Tibial nerve (tissue), 4 donors: ENCODE results near the gene PTCD1. TPM values are rescaled to one million over a fixed set of nuclear protein-coding genes. Genes with fewer than 3 reads are reported as not detected.
"Not testable (repeated sequence)": the region's sequence is repeated elsewhere in the genome, so short reads cannot be mapped to it uniquely, and the experiment has no call there.

ENCODE experiments used
- DNase-seq, 2 donors: peaks; one replicate each; pipeline ENCODE4 v3.0.0-alpha.2; 2019; ENCODE audit warnings: low spot score in 2 of 2
- H3K27ac ChIP-seq, 4 donors: fragments of 200-600 bp; sonication (generic) in 3 of 4; one replicate each; pipeline ENCODE4 v1.5.1; 2017 to 2019; ENCODE audit warnings: mild to moderate bottlenecking in 1 of 4
- H3K27me3 ChIP-seq, 2 donors: fragments of 200-600 bp; sonication (generic) in 1 of 2; one replicate each; pipeline versions ENCODE4 v1.5.1 to v1.6.0; 2017 to 2019
- H3K36me3 ChIP-seq, 3 donors: fragments of 200-600 bp; sonication (generic); one replicate each; pipeline ENCODE4 v1.5.1; 2018 to 2019
- H3K4me1 ChIP-seq, 4 donors: fragments of 200-600 bp; sonication (generic) in 3 of 4; one replicate each; pipeline ENCODE4 v1.5.1; 2017 to 2019
- H3K4me3 ChIP-seq, 4 donors: fragments of 200-600 bp; sonication (generic) in 3 of 4; one replicate each; pipeline ENCODE4 v1.5.1; 2017 to 2019; ENCODE audit warnings: mild to moderate bottlenecking in 1 of 4, moderate library complexity in 1 of 4
- H3K9me3 ChIP-seq, 4 donors: fragments of 200-600 bp; sonication (generic) in 3 of 4; one replicate each; pipeline ENCODE4 v1.5.1; 2017 to 2019
- CTCF ChIP-seq, 5 experiments: fragments of 200-600 bp in 3 of 5; fragments of 450-650 bp in 2 of 5; sonication (generic) in 3 of 5; IDR thresholded peaks; one replicate each; pipeline ENCODE4 v1.5.1; 2016 to 2019; ENCODE audit warnings: antibody characterized with exemption in 5 of 5, mild to moderate bottlenecking in 3 of 5, moderate library complexity in 2 of 5
- EP300 ChIP-seq, 2 donors: sonication (generic); formaldehyde crosslinking; IDR thresholded peaks; one replicate each; pipeline ENCODE4 v1.6.1; 2017; ENCODE audit warnings: antibody characterized with exemption in 2 of 2, mild to moderate bottlenecking in 1 of 2
- POLR2A ChIP-seq, 2 donors: fragments of 450-650 bp; IDR thresholded peaks; one replicate each; pipeline ENCODE4 v1.6.1; 2017; ENCODE audit warnings: antibody characterized with exemption in 2 of 2, mild to moderate bottlenecking in 2 of 2, moderate library complexity in 2 of 2
- WGBS, 2 donors: methylation state at CpG; one replicate each; pipeline ENCODE4 v1.1.5; 2018; 5-methylcytosine and 5-hydroxymethylcytosine counted together
- total RNA-seq, 4 donors: library from RNA; depleted of rRNA; stranded (reverse); fragments of >200 nt; gene quantifications; one replicate each; pipeline ENCODE4 v1.1.0, GENCODE V29; 2016

The PTCD1 gene
- total RNA-seq, 4 donors from 2014 or later: 6.9 to 10.8 (median 9.5) TPM

GRCh38 chr7:99437946-99438572, 539 bp downstream of the PTCD1 start:
- H3K4me3 ChIP-seq: peak overlapping the region; percentile 83 to 99 (median 99)
- H3K36me3 ChIP-seq: peaks cover 0 to 32% (median 4%) of the 10 kb centered on the region in 3 donors
- peak overlapping the region; percentile 78 to 95 (median 88) for H3K27ac ChIP-seq
- no peak for TF ChIP-seq EP300 (IDR thresholded peaks at IDR 0.05)
- no peak for TF ChIP-seq POLR2A (IDR thresholded peaks at IDR 0.05)
- no peak for TF ChIP-seq CTCF (IDR thresholded peaks at IDR 0.05)
- no peak for DNase-seq
- no peaks in the 10 kb centered on the region for H3K9me3 ChIP-seq
- whole genome bisulfite sequencing, 2 donors: 19 to 25% methylated on average over 14 to 16 of the region's 20 CpGs
- H3K4me1 ChIP-seq: peaks cover 0 to 55% (median 29%) of the 10 kb centered on the region in 4 donors
- H3K27me3 ChIP-seq: no peaks in the 10 kb centered on the region

GRCh38 chr7:99433158-99433557, 5.4 kb downstream of the PTCD1 start:
- no peak for DNase-seq
- Histone ChIP-seq H3K27ac (no peak overlapping the region), H3K27me3 (no peaks in the 10 kb centered on the region), H3K4me3 (no peak overlapping the region), H3K4me1 (peaks cover 0 to 18% (median 6%) of the 10 kb centered on the region in 4 donors), H3K9me3 (no peaks in the 10 kb centered on the region), H3K36me3 (peaks cover 0 to 77% (median 15%) of the 10 kb centered on the region in 3 donors)
- WGBS, 2 donors: 93 to 95% methylated on average over 3 to 9 of the region's 9 CpGs
- TF ChIP-seq CTCF (IDR thresholded peaks at IDR 0.05) (no peak), POLR2A (IDR thresholded peaks at IDR 0.05) (no peak), EP300 (IDR thresholded peaks at IDR 0.05) (no peak)

- H3K27me3 ChIP-seq, H3K4me1 ChIP-seq, DNase-seq, H3K27ac ChIP-seq, H3K9me3 ChIP-seq, H3K4me3 ChIP-seq: not testable (repeated sequence)
- H3K36me3 ChIP-seq: peaks cover 0 to 83% (median 15%) of the 10 kb centered on the region in 3 donors
- WGBS, 2 donors: 86 to 92% methylated on average over 13 of the region's 13 CpGs
Observed at GRCh38 chr7:99431756-99432540, 6.7 kb downstream of the PTCD1 start.

DNA sequence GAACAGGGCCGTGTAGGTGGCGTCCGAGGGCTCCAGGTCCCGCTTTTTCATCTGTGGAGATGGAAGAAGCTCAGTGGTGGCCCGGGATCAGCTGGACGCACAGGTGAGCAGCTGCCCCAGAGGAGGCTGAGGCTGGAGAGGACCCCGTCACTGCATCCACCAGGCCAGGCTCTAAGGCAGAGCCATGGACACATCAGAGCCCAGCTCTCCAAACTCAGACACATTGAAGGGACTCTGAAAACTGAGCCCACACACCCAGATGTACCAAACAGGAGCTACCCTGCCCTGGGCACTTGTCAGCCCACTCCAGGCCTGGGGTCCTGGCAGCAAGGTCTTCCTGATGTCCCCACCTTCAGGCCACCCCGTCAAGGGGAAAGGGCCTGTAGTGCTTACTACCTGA, 8.8 kb downstream of the PTCD1 start:
- 82 to 90% methylated on average over 3 to 8 of the region's 8 CpGs for WGBS, 2 donors
- H3K36me3 ChIP-seq: peaks cover 0 to 92% (median 21%) of the 10 kb centered on the region in 3 donors

GRCh38 chr7:99428972-99429566, 9.5 kb downstream of the PTCD1 start:
- Histone ChIP-seq H3K9me3 (no peaks in the 10 kb centered on the region), H3K27me3 (no peaks in the 10 kb centered on the region), H3K27ac (no peak overlapping the region), H3K36me3 (peaks cover 0 to 92% (median 24%) of the 10 kb centered on the region in 3 donors), H3K4me1 (no peaks in the 10 kb centered on the region), H3K4me3 (no peak overlapping the region)
- 85 to 87% methylated on average over 10 of the region's 10 CpGs for WGBS, 2 donors
- TF ChIP-seq CTCF (IDR thresholded peaks at IDR 0.05) (no peak), POLR2A (IDR thresholded peaks at IDR 0.05) (no peak), EP300 (IDR thresholded peaks at IDR 0.05) (no peak)
- no peak for DNase-seq

More for the DNA sequence above, 8.8 kb downstream of the PTCD1 start:
- Histone ChIP-seq H3K4me3 (no peak overlapping the region), H3K27ac (no peak overlapping the region), H3K27me3 (no peaks in the 10 kb centered on the region), H3K9me3 (no peaks in the 10 kb centered on the region), H3K4me1 (no peaks in the 10 kb centered on the region)
- no peak for TF ChIP-seq CTCF (IDR thresholded peaks at IDR 0.05)
- no peak for TF ChIP-seq EP300 (IDR thresholded peaks at IDR 0.05)
- no peak for TF ChIP-seq POLR2A (IDR thresholded peaks at IDR 0.05)
- DNase-seq: no peak
